H7 (cell line): ENCODE results near the gene RASL12. TPM values are rescaled to one million over a fixed set of nuclear protein-coding genes. Genes with fewer than 3 reads are reported as not detected.
A peak's percentile ranks its signal among the peaks of the same experiment; 100 is the strongest.

Source experiments
- DNase-seq: peaks from one replicate; pipeline ENCODE4 v3.0.0; 2012
- H3K27me3 ChIP-seq: 2 replicates; pipeline ENCODE4 v1.6.0; 2011; ENCODE audit warnings: mild to moderate bottlenecking, low read length; ENCODE audit not compliant: control insufficient read depth, insufficient read depth
- H3K36me3 ChIP-seq: replicated peaks from 2 replicates; pipeline ENCODE4 v1.5.1; 2011; ENCODE audit warnings: low read length; ENCODE audit not compliant: control insufficient read depth, insufficient read depth
- H3K4me3 ChIP-seq: 2 replicates; pipeline ENCODE4 v1.5.1; 2011; ENCODE audit warnings: low read depth, mild to moderate bottlenecking, control low read depth, low read length, moderate library complexity; ENCODE audit not compliant: insufficient read depth
- total RNA-seq: library from RNA; depleted of rRNA; stranded (reverse); fragments of >200 nt; shearing (Covaris generic); gene quantifications from 2 replicates; pipeline ENCODE4 v1.2.3, GENCODE V29; 2014

The RASL12 gene
- total RNA-seq, 1 experiment from 2014 or later, result 22.1 TPM

DNA sequence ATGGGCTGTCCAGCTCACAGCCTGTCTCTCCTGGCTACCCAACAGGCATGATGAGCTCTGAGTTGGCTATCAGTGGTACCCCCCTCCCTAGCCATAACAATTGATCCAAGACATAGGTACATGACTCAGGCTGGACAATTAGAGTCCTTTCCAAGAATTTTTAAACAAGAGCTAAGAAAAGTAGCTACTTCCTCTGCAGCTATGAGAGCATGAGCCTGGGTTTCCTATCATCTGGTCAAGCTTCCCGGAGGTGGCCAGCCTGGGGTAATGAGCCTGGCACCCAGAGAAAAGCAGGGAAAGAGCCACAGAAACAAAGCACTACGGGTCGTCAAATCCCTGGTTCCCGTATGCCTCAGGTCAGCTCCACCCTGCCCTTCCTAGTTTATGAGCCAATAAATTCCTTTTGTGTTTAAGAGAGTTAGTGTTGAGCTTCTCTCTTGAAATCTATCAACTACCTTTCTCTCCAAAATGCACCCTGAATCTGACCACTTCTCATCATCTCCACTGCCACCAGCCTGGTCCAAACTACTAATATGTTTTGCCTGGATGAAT, 24.9 kb downstream of the RASL12 start:
- DNase-seq, result no peak
- no peak overlapping the region for H3K4me3 ChIP-seq

DNA sequence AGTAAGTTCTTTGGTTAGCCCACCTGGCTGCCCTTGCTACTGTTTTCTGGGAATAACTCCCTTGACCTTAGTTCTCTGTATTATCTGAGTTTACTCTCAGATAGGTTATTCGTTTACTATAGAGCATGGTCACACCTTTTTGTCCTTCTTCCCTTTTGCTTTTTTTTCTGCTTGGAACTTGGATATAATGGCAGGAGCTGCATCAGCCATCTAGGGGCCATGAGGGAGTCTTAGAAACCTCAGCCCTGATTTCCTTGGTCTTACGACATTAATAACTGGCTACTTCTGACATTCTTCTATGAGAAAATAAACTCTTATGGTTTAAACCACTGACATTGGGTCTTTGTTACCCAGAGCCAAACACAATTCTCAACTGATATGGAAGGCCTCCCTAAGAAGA, 26.0 kb downstream of the RASL12 start:
- Histone ChIP-seq H3K4me3 (no peak overlapping the region), H3K36me3 (no peaks in the 10 kb centered on the region), H3K27me3 (no peaks in the 10 kb centered on the region; the same call in 1 of the 2 replicates)
- DNase-seq, result no peak

More for the DNA sequence above, 24.9 kb downstream of the RASL12 start:
- Histone ChIP-seq H3K27me3 (no peaks in the 10 kb centered on the region; the same call in 1 of the 2 replicates), H3K36me3 (no peaks in the 10 kb centered on the region)

DNA sequence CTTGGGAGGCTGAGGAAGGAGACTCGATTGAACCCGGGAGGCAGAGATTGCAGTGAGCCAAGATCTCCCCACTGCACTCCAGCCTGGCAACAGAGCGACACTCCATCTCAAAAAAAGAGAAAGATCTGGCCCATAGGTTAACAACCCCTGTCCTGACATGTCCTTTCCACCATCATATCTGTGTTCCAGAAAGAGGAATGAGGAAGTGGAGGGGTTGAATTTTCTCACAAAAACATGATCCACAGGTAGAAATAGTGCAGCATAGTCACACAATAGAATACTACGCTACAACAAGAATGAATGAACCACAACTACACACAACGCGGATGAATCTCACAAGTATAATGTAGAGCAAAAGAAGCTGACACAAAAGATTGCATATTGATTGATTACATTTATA, 27.3 kb downstream of the RASL12 start:
- Histone ChIP-seq H3K4me3 (no peak overlapping the region), H3K36me3 (no peaks in the 10 kb centered on the region), H3K27me3 (no peaks in the 10 kb centered on the region; the same call in 1 of the 2 replicates)
- DNase-seq, result no peak

DNA sequence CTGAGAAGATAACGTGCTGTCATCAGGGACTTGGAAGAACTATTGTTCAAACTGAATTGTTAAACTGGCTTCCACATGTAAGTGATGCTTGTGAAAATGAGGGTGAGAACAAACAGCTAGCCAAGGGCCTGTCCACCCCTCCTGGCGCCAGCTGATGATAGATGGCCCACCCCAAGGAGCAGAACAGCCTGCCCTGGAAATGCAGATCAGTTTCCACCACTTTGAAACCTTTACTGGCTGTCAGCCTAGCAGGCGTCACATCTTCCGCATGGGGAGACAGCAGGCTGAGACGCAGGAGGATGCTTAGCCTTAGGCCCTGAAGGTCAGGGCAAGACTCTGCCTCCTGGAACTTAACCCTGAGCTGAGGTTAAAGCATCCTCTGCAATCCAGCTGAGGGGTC, 29.0 kb downstream of the RASL12 start:
- Histone ChIP-seq H3K36me3 (no peaks in the 10 kb centered on the region), H3K27me3 (no peaks in the 10 kb centered on the region; the same call in 1 of the 2 replicates), H3K4me3 (no peak overlapping the region)
- DNase-seq, result peak; percentile 9

DNA sequence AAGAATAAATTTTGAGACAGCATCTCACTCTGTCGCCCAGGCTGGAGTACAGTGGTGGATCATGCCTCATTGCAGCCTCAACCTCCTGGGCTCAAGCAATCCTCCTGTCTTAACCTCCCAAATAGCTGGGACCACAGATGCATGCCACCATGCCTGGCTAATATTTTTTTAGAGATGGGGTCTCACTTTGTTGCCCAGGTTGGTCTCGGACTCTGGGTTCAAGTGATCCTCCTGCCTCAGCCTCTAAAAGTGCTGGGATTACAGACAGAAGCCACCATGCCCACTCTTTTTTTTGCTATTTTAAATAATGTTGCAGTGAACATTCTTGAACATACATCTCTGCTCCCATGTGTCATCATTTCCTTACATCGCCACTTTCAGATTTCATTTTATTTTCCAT, 29.4 kb downstream of the RASL12 start:
- no peaks in the 10 kb centered on the region; the same call in 1 of the 2 replicates for H3K27me3 ChIP-seq
- no peak for DNase-seq
- H3K36me3 ChIP-seq, result no peaks in the 10 kb centered on the region
- no peak overlapping the region for H3K4me3 ChIP-seq

DNA sequence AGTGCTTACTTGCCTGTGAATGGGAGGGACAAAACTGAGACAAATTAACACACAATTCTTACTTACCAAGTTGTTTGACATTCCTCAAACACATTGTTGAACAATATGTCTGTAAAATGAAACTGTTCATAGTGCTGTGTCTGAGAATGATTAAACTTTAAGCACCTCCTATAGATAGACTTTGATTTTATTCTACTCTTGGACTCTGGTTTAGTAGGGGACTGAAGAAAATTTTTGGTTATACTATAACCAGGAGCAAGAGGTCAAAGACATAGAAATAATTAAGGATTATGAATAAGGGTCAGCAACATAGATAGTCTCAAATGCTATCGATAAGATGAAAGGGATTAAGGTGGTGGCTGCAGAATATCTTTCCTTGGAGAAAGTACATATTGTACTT, 30.5 kb downstream of the RASL12 start:
- no peaks in the 10 kb centered on the region for H3K27me3 ChIP-seq
- H3K4me3 ChIP-seq, result no peak overlapping the region
- DNase-seq, result no peak
- H3K36me3 ChIP-seq, result no peaks in the 10 kb centered on the region

DNA sequence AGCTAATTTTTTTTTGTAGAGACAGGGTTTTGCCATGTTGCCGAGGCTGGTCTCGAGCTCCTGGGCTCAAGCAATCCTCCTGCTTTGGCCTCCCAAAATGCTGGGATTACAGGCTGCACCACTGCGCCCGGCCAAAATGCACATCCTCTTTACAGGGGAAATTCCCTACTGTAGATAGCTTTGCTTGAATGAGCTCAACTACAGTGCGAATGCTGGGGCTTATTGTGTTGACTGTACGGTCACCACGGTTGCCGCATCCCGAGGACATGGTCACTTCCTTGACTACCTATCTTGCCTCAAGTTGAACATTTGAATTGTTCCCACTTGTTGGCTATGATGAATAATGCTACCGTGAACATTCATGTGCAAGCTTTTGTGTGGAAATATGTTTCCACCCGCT, 33.1 kb downstream of the RASL12 start:
- Histone ChIP-seq H3K36me3 (no peaks in the 10 kb centered on the region), H3K27me3 (no peaks in the 10 kb centered on the region), H3K4me3 (no peak overlapping the region)
- no peak for DNase-seq

DNA sequence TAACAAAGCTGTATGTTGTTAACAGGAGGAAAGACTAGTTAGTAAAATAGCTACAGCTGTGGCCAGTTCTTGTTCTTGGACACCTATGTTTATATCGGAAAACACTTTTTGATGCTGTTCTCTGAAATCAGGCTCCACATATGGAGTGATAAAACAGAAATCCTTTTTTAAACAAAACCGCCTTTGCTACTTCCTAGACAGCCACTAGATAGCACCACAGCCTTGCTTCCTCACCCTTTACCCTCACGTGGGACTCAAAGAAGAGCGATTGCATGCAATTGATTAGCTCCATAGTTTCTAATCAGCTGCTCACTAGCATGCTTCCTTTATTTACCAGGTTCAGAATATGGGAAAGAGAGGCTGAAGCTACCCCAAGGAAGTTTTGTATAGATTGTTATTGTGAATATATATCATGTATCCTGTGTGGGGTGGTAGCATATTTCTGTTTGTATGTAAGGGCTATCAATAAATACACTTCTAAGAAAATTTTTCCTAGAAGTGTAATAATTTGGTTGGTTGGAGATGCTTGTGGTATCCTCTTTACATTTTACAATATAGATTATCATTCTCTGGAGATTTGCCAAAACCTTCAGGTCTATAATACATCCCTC, 34.0 kb downstream of the RASL12 start:
- peak; percentile 54 for DNase-seq
- no peaks in the 10 kb centered on the region for H3K36me3 ChIP-seq
- no peaks in the 10 kb centered on the region for H3K27me3 ChIP-seq
- no peak overlapping the region for H3K4me3 ChIP-seq

DNA sequence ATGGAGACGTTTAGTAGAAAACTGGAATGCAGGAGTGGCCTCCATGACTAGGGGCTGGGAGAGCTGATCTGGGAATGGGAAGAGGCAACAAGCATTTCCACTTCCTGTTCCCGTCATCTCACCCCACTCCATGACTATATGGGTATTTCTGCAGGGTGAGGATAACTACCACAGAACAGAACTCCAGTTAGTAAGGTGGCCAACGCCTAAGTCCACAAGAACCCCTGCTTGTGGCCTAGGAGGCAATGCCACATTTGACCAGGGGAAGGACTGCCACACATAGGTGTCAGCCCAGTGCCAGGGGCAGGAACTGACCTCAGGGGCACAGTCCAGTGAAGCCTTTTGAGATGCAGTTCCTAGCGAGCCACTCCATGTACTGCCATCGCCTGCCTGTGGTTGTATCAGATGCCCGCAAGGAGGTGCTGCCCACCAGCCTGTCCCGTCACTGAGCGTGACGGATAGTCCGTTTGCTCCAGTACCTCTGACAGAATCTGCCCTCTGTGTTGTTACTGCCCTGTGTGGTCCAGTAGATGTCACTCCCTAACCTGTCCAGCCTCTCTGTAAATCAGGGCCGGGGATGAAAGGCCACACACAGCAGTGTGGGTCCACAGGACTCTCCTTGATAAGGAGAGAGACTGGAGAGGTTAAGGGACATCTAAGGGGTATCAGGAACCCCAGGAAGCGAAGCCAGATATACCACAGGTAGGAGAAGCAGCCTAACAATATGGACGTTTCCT, 34.8 kb downstream of the RASL12 start:
- H3K4me3 ChIP-seq, result no peak overlapping the region
- DNase-seq, result peak; percentile 81
- no peaks in the 10 kb centered on the region for H3K27me3 ChIP-seq
- no peaks in the 10 kb centered on the region for H3K36me3 ChIP-seq

DNA sequence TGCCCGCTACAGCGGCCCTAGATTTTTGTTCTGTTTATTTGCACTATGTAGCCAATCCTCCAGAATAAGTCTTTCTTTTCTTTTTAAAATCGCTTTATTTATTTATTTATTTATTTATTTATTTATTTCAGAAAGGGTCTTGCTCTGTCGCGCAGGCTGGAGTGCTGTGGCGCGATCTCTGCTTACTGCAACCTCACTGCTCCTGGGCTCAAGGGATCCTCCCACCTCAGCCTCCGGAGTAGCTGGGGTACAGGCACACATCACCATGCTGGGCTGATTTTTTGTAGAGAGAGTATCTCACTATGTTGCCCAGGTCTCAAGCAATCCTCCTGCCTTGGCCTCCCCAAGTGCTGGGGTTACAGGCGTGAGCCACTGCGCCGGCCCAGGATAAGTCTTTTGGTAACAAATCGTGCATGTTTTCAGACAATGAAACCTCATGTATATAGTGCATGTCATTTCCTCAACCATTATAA, 38.0 kb downstream of the RASL12 start:
- DNase-seq, result no peak
- Histone ChIP-seq H3K27me3 (no peaks in the 10 kb centered on the region), H3K4me3 (no peak overlapping the region), H3K36me3 (no peaks in the 10 kb centered on the region; the same call in 1 of the 2 replicates)

DNA sequence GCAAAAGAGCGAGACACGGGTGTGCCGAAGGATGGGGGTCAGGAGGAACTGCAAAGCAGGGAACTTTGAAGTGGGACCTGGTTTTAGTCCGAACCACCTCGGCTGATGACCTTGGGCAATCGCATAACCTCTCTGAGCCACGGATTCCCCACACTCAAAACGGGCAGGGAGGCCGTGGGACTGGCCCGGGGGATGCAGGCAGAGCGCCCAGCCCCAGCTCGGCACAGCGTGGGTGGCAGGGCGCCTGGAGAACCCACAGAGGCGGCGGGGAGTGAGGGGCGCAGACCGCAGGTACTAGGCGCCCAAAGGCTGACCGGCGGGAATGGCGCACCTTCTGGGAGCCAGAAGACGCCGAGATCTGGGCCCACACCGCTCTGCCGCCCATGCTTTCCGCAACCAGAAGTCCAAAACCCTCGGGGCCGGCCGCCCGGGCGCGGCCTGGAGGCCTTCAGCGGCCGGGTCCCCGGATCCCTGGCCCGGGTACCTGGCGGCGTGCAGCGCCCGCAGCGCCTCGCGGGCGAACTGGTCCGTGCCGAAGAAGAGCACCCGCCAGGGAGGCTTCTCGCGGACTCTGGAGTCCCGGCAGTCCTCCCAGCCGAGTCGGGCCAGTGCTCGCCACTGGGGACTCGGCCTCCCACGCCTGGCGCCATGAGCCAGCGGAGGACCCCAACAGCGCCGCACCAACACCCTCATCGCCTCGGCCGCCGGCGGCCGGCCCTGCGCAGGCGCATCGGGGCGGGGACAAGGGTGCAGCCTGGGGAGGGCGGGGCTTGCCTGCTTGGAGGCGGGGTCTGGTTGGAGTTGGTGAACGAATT, 38.7 kb downstream of the RASL12 start, which contains the start of gene MTFMT:
Gene MTFMT, minus strand, starts transcription at position 719 of the 815 bp plus-strand sequence. Its CDS starts 26 bp downstream, at position 693.
- DNase-seq, result peak; percentile 98
- no peaks in the 10 kb centered on the region for H3K27me3 ChIP-seq
- H3K4me3 ChIP-seq, result peak within 1 kb of the TSS; percentile 92
- H3K36me3 ChIP-seq, result no peaks in the 10 kb centered on the region; the same call in 1 of the 2 replicates

DNA sequence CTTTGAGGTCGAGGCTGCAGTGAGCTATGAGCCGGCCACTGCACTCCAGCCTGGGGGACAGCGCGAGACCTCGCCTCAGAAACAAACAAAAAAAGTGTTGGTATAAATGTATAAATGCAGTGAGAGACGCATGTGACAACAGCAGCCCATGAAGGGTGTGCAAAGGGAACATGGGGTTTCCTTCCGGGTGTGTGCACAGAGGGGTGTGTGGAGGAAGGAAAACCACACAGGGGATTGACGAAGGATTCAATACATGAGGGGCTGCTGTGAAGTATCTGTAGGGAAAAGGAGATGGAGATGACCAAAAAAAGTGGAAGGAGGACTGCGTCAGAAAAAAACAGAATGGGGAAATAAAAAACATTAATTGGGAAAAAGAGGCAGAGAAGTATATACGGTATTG, 39.5 kb downstream of the RASL12 start:
- Histone ChIP-seq H3K4me3 (peak overlapping the region; percentile 92), H3K27me3 (no peaks in the 10 kb centered on the region), H3K36me3 (no peaks in the 10 kb centered on the region; the same call in none of the 2 replicates)
- no peak for DNase-seq

DNA sequence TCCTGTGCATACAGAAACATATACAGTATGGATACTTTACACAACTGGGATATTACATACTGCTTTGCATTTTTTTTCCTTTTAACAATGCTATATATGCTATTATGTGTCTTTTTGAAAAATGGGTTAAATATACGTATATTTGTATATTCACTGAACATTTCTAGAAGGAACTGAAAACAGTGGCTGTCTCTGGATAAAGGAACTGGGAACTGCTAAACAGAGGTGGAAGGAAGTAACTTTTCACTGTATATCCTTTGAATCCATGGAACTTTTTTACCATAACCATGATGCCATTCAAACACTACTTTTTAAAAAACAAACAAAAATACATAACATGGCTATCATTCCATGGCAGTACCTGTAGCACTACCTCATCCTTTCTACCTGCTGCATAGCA, 40.2 kb downstream of the RASL12 start:
- no peak overlapping the region for H3K4me3 ChIP-seq
- no peaks in the 10 kb centered on the region; the same call in none of the 2 replicates for H3K36me3 ChIP-seq
- no peaks in the 10 kb centered on the region for H3K27me3 ChIP-seq
- DNase-seq, result no peak

DNA sequence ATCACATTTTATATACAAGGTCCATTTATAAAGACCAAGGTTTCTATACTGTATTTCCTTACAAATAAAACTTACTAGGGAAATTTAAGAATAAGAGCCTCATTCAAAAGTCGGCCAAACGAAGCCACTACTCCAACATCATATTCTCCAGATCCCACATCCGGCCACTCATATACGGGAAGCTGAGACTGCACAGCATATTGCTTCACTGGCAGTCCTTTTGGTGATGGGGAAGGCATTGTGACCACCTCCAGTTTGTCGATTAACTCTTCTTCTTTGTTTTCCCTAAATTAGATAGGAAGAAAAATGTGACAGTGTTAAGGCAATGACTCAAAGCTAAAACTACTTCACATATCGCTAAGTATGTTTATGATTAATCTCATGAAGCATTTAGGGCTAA, 41.0 kb downstream of the RASL12 start:
- Histone ChIP-seq H3K36me3 (no peaks in the 10 kb centered on the region; the same call in none of the 2 replicates), H3K4me3 (no peak overlapping the region), H3K27me3 (no peaks in the 10 kb centered on the region)
- DNase-seq, result no peak
